Measurements from ENCODE around the gene RAB22A. TPM values are rescaled to one million over a fixed set of nuclear protein-coding genes. Genes with fewer than 3 reads are reported as not detected.
A peak's percentile ranks its signal among the peaks of the same experiment; 100 is the strongest.

RAB22A gene
- total and polyA plus RNA-seq, 2 experiments from 2014 or later = 5.4 to 7.7 TPM

GRCh38 chr20:58388882-58389323 is 79.4 kb downstream of the RAB22A start, which contains the start of gene VAPB:
Gene VAPB (plus strand): TSS chr20:58389229. CDS start chr20:58389460, 231 bp downstream.
- peak within 1 kb of the TSS; percentile 86 for H3K27ac ChIP-seq

GRCh38 chr20:58389324-58389967 is 79.9 kb downstream of the RAB22A start:
- H3K4me3 ChIP-seq = peak overlapping the region; percentile 56
- peak; percentile 43 to 57 for DNase-seq (ENCODE audit: low read depth in 1 of 2, low spot score in 1 of 2)
- peak overlapping the region; percentile 86 for H3K27ac ChIP-seq
- no peak for TF ChIP-seq CTCF (IDR thresholded peaks at IDR 0.05; ENCODE audit: low read depth, low read length)
- peaks cover 7% of the 10 kb centered on the region for H3K4me1 ChIP-seq (ENCODE audit: low read depth)
- no peaks in the 10 kb centered on the region for H3K27me3 ChIP-seq
- no peaks in the 10 kb centered on the region for H3K9me3 ChIP-seq (ENCODE audit: low read depth)
- no peaks in the 10 kb centered on the region for H3K36me3 ChIP-seq

More at GRCh38 chr20:58388882-58389323, 79.4 kb downstream of the RAB22A start, which contains the start of gene VAPB:
- peaks cover 7% of the 10 kb centered on the region for H3K4me1 ChIP-seq (ENCODE audit: low read depth)
- no peaks in the 10 kb centered on the region for H3K36me3 ChIP-seq
- H3K27me3 ChIP-seq = no peaks in the 10 kb centered on the region
- peak; percentile 98 for DNase-seq (ENCODE audit: low read depth in 1 of 2, low spot score in 1 of 2)
- no peak for TF ChIP-seq CTCF (IDR thresholded peaks at IDR 0.05; ENCODE audit: low read depth, low read length)
- H3K4me3 ChIP-seq = peak within 1 kb of the TSS; percentile 56
- H3K9me3 ChIP-seq (ENCODE audit: low read depth) = no peaks in the 10 kb centered on the region

GRCh38 chr20:58389968-58390658 is 80.6 kb downstream of the RAB22A start:
- no peak for DNase-seq (ENCODE audit: low read depth in 1 of 2, low spot score in 1 of 2)
- no peak for TF ChIP-seq CTCF (IDR thresholded peaks at IDR 0.05; ENCODE audit: low read depth, low read length)
- Histone ChIP-seq H3K27me3 (no peaks in the 10 kb centered on the region), H3K27ac (no peak overlapping the region), H3K36me3 (no peaks in the 10 kb centered on the region), H3K4me1 (ENCODE audit: low read depth) (peaks cover 7% of the 10 kb centered on the region), H3K9me3 (ENCODE audit: low read depth) (no peaks in the 10 kb centered on the region), H3K4me3 (peak overlapping the region; percentile 56)

GRCh38 chr20:58390659-58391035 is 81.1 kb downstream of the RAB22A start:
- H3K27me3 ChIP-seq = no peaks in the 10 kb centered on the region
- no peak for DNase-seq (ENCODE audit: low read depth in 1 of 2, low spot score in 1 of 2)
- no peaks in the 10 kb centered on the region for H3K9me3 ChIP-seq (ENCODE audit: low read depth)
- no peak for TF ChIP-seq CTCF (IDR thresholded peaks at IDR 0.05; ENCODE audit: low read depth, low read length)
- H3K27ac ChIP-seq = no peak overlapping the region
- no peak overlapping the region for H3K4me3 ChIP-seq
- H3K36me3 ChIP-seq = no peaks in the 10 kb centered on the region
- H3K4me1 ChIP-seq (ENCODE audit: low read depth) = peaks cover 7% of the 10 kb centered on the region

GRCh38 chr20:58392286-58392685 is 82.8 kb downstream of the RAB22A start:
- no peak for DNase-seq (ENCODE audit: low read depth in 1 of 2, low spot score in 1 of 2)
- H3K9me3 ChIP-seq (ENCODE audit: low read depth) = no peaks in the 10 kb centered on the region
- no peaks in the 10 kb centered on the region for H3K36me3 ChIP-seq
- H3K27ac ChIP-seq = no peak overlapping the region
- no peak overlapping the region for H3K4me3 ChIP-seq
- H3K27me3 ChIP-seq = no peaks in the 10 kb centered on the region
- TF ChIP-seq CTCF (IDR thresholded peaks at IDR 0.05; ENCODE audit: low read depth, low read length) = no peak
- peaks cover 7% of the 10 kb centered on the region for H3K4me1 ChIP-seq (ENCODE audit: low read depth)
